Posterior vena cava (tissue), 2 donors: Measurements from ENCODE around the gene RPL15. TPM values are rescaled to one million over a fixed set of nuclear protein-coding genes. Genes with fewer than 3 reads are reported as not detected.

Source experiments
- DNase-seq: peaks from one replicate; pipeline ENCODE4 v3.0.0-alpha.2; 2020; ENCODE audit warnings: low spot score
- intact Hi-C, 2 donors: fragments of 100-400 bp; cut with DNase I; formaldehyde crosslinking; loops; one replicate each; pipeline versions ENCODE4 v1.14.1 to v1.14.2; 2022 to 2023
- total RNA-seq, 2 donors: library from RNA; stranded (reverse); fragmentation: NEBNext Ultra II Directional; extraction: Animal tissue kit (Norgen Biotek cat#: 25700); gene quantifications; one replicate each; pipeline ENCODE4 v1.2.1, GENCODE V29; 2021
- donor health status: DM: yes; HTN: yes; CAD: no.
- donor health status: DM: yes; HTN: yes; CAD: no.

RPL15 gene
- total RNA-seq, 2 donors from 2014 or later: 1,213 to 1,232 TPM

GRCh38 chr3:23950293-23950692 is 33.4 kb downstream of the RPL15 start:
- no peak for DNase-seq
- intact Hi-C loops: no loop called here

GRCh38 chr3:23952646-23953045 is 35.7 kb downstream of the RPL15 start:
- DNase-seq: no peak
- intact Hi-C loops: no loop called here

- DNase-seq: no peak
- intact Hi-C loops: no loop called here
These were observed 36.6 kb downstream of the RPL15 start for GRCh38 chr3:23953523-23953922.

- intact Hi-C loops: no loop called here
- no peak for DNase-seq
These were observed 37.2 kb downstream of the RPL15 start for GRCh38 chr3:23954144-23954543.

- DNase-seq: no peak
- intact Hi-C loops: no loop called here
These were observed 39.8 kb downstream of the RPL15 start for GRCh38 chr3:23956701-23957100.

- DNase-seq: no peak
- intact Hi-C loops: no loop called here
These were observed 42.4 kb downstream of the RPL15 start for GRCh38 chr3:23959135-23959900.

DNA sequence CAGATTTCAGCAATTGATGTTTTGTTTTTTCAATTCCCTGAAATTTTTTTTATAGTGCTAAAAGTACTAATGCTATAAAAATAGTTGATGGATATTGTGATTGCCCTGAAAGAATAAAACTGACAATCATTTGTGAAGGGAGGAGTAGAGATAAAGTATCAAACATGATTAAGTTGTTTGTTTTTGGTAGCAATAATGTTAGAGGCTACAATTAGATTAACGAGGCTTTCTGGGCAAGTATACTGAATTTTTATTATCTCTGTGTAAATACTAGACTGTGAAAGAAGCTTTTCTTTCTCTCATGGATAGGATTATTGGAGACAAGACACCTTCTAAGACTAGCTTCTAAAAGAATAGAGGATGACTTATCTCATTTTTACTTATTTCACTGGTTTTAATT is 43.7 kb downstream of the RPL15 start:
- DNase-seq: no peak
- intact Hi-C loops: no loop called here

DNA sequence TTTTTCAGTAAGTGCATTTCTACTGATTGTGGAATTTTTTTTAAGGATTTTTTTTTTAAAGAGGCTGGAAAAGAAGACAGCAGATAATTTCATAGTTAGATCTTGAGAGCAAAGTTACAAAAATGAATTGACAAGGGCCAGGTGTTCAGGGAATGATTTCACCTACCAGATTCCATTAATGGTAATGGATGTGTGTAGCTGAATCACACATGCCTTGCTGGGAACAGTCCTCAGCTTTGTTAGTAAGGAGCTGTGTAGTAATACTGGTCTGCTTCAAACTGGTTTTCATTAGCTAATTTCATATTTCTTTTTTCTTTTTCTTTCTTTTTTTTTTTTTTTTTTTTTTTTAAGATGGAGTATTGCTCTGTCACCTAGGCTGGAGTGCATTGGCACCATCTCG is 44.1 kb downstream of the RPL15 start:
- DNase-seq: no peak
- intact Hi-C loops: no loop called here

- intact Hi-C loops: no loop called here
- no peak for DNase-seq
These were observed 45.0 kb downstream of the RPL15 start for GRCh38 chr3:23961913-23962312.

DNA sequence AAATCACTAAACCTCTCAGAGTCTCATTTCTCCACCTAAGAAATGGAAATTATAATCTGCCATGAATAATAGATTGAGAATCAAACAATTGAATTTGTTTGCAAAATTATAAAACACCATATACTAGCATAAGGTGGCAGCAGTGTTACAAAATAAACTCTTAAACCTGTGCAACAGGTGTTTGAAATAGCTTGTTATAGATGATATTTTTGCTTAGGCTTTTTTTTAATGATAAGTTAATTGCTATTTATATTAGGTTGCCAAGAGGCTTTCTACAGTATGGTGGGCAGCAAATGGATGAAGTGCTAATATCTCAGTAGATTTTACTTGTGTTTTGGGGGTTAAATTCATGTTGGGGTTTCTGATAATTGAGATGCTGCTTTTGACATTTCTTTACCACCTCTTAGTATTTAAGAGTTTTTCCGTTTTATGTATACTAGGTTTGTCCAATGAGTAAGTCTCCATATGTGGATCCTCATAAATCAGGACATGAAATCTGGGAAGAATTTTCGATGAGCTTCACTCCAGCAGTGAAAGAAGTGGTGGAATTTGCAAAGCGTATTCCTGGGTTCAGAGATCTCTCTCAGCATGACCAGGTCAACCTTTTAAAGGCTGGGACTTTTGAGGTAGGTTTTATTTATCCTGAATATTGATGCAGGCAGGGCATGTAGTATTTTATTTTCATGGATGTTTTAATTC is 47.8 kb downstream of the RPL15 start:
- intact Hi-C loops: no loop called here
- DNase-seq: no peak

DNA sequence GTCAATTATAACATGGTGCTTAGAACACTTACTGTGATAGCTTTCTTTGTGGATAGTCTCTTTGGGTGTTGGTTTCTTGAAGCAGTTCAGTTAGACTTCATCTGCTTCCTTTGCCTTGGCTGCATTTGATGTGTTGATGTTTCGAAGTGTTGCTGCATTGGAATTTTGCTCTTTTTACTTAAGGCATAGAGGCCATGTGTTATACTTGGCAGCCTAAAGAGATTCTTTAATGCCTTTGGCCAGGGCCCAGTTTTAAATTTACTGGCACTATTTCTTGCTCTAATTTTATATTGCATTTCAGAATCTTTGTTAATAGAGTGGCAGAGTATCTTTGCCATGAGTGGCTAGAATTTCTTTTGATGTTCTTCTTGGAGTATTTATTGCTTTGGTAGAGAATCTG is 49.4 kb downstream of the RPL15 start:
- DNase-seq: no peak
- intact Hi-C loops: no loop called here

GRCh38 chr3:23968463-23969184 is 51.7 kb downstream of the RPL15 start:
- no peak for DNase-seq
- intact Hi-C loops: no loop called here

- intact Hi-C loops: no loop called here
- DNase-seq: no peak
These were observed 52.5 kb downstream of the RPL15 start for GRCh38 chr3:23969393-23969792.

Other genes starting within 250 kb of the RPL15 start
- gene UBE2E1, start 111.2 kb upstream of the RPL15 start, total RNA-seq: 100 to 1,000 TPM in 1 of 2 donors, 10 to 100 TPM in 1; 88.4 to 135 TPM
- gene NKIRAS1, start 142 bp upstream of the RPL15 start, total RNA-seq: 10 to 100 TPM; 12.6 to 15.1 TPM
- gene NR1D2, start 28.2 kb downstream of the RPL15 start, total RNA-seq: 10 to 100 TPM; 28.9 to 31.5 TPM